Measurements from ENCODE around the gene CABLES2.

Gene CABLES2

DNA sequence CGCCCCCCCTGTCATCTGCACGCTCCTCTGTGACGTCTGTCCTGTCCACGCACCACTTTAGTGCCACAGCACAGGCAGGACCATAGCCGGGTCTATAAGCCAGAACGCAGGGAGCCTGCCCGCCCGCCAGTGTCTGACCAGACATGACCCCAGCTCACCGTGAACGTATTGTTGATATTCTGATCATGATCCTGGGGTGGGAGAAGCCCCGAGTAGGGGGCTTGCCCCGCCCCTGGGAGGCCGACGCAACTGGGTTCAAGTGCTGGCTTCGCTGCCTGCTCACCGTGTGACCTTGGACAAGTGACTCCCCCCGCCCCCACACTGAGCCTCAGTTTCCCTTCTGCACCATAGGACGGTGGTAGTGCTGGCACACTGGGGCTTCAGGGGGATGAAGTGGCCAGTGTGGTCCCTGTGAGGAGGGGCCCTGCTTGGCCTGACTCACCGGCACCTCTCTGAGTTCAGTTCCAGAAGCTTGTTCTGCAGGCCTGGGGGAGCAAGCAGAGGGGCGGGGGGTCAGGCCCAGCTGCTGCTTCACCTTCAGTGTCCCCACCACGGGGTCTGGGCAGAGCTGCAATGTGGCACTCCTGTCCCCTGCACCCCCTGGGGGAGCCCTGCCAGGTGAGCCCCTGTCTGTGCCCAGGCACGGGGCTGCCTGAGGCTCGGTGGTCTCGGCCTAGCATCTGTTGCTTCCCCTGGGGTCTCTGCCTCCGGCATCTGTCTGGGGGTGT is 11.1 kb upstream of the CABLES2 start:
- DNase-seq: no peak

DNA sequence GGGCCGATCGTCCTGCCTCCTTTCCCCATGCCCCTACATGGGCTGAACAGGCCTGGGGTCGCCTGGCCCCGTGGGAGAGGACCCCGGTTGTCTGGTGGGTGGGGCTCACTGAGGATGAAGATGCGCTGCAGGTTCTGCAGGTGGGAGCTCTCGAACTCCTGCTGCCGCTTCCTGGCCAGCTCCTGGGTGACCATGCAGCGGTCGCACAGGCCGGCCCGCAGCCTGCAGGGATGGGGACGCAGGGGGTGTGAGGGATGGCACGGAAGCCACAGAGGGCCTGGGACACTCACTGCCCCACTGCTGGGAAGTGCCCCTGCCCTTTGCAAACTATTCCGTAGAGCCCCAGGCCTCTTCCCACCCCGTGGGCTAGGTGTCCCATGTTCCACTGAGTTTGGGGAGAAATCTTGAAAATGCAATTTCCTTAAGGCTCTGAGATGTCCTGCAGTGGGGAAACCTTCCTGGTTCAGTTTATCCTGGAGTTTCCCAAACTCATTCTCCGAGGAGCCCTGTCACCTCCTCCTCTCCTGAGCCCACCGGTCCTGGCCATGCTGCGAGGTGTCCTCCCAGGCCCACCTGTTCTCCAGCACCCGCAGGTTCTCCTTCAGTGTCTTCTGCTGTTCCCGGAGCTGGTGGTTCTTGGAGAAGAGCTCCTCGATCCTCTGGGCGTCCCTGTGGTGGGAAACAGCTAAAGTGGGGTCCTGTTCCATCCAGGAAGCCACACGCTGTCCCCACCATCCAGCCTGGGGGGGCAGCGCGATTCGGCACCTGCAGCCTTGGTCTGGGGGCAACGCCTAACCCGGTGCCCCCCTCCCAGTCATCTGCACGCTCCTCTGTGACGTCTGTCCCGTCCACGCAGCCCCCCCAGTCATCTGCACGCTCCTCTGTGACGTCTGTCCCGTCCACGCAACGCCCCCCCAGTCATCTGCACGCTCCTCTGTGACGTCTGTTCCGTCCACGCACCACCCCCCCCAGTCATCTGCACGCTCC is 9.9 kb upstream of the CABLES2 start:
- no peak for DNase-seq

DNA sequence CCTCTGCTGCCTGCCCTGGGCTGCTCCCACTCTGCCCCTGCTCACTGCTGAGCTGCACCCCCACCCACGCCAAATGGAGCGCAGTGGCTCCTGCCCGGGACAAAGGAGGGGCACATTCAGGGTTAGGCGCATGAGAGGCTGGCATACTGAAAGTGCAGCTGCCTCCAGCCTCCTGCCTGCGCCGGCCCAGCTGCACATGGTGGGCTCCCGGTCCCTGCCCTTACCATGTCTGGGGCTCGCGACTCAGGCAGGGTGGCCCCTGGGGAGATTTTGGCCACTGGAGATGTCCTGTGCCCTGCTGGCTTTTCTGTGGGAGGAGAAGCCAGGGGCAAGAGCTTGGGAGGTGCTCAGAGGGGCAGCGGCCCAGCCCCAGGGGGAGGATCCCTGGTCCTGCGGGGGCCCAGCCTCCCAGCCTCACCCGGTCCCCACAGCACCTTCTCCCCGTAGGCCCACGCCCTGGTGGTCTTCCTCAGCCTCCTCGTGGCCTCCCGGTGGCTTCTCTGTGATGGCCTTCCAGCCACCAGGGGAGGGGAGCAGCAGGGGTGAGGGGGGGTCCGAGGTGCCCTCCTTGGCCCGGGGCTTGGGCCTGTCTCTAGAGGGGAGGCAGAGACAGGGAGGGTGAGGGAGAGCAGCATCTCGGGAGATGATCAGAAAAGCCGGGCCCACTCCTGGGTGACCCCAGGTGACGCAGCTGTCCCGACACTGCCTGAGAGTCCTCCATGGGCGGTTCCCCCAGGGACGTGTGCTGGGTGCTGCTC is 8.4 kb upstream of the CABLES2 start:
- no peak for DNase-seq

DNA sequence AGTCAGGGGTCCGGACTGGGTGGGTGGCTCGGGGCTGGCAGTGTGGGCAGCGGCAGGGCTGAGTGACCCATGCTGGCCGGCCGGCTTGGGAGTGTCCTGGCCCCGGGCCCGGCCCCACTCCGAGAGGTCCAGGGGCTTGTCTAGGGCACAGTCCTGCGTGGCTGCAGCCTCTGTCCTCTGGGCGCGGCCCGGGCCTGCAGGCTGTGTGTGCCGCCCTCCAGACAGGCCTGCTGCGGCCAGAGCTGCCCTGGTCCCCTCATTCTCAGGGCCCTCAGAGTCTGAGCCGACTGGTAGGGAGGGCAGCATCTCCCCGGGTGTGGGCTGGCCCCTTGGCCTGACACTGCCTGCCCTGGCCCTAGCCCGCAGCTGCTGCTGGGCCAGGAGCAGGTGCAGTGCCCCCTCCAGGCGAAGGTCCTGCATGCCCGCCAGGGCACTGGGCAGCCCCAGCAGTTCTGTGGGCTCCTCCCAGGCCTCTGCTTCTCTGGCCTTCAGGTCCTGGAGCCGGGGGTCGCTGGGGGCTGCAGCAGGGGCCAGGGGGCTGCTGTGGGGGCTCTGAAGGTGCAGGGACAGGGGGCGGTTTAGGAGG is 6.9 kb upstream of the CABLES2 start:
- DNase-seq: no peak

DNA sequence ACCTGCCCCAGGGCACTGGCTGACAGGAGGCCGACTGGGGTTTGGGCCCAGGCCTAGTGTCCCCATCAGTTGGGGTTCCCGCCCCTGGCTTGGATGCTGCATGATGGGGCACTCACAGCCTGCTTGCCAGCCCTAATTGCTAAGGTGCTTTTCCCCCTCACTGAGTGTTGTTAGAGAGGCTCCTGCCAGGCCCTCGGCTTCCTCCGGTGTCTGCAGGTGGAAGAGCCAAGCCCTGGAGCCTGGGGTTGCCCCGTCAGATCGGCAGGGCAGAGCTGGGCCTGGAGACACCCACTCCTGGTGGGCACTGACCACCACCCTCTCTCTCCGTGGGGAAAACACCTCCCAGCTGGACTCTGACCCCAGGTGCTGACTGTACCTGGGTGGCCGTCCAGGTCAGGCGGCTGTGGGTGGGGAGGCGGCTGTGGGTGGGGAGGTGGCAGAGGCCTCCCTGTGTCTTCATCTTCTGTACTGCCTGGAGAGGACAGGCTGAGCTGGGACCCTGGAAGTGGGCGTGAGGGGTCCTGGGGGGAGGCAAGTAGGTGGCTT is 6.0 kb upstream of the CABLES2 start:
- no peak for DNase-seq

DNA sequence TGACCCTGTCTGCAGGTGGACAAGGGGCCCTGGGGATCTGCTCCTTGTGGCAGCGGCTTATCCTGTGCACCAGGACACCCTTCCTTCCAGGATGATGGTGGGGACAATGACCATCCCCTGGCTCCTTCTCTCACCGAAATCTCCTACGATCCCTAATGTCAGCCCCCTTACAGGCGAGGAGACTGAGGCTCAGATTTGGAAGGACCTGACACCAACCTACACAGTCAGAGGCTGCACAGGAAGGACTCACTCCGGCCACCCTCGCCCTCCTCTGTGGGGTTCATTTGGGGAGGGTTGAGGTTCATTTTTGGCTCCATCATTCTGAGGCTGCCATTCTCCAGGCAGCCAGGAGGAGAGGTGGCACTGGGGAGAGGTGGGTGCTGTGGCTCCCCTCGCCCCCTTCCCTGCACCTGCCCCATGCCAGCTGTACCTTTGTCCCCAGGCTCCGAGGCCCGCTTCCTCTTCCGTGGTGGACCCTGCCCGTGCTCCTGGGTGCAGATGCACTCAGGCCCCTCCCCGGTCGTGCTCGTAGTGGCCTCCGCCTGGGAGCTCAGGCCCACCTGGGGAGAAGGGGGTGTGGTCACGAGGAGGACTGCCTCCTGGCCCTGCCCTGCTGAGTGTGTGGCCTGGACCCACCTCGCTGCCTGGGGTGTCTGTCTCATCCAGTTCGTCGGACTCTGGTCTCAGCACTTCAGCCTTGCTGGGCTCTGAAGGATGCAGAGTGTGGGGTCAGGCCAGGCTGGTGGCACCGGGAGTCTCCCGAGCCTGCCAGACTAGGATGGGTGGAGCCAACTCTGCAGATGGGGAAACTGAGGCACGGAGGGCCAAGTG is 5.3 kb upstream of the CABLES2 start:
- DNase-seq: no peak

DNA sequence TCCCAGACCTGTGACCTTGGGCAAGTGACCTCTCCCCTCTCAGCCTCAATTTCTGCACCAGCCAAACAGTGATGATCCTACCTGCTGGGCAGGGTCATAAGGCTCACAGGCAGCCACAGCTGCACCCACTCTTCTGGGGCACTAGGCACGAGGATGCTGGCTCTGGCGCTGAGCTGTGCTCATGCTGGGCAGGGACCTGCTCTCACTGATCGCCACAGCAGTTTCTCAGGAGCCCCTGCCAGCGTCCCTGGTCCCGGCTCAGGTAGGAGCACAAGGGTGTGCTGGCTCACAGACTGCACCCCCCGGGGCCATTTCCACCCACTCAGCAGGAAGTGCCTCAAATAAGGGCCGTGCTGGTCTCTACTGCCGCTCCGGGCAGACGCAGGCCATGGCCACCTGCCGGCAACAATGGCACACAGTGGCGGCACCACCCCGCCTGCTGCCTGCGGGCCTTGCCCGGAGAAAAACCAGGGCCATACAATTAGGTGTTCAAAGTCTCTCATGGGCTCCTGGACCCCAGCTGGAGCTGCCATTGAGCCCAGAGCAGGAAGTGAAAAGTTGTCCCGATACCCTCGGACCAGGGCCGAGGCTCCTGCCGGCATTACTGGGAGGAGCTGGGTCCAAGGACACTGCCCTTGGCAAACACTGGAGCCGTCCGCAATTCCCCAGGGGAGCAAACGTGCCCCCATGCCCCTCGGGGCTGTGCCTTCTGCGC is 4.6 kb upstream of the CABLES2 start:
- DNase-seq: no peak

DNA sequence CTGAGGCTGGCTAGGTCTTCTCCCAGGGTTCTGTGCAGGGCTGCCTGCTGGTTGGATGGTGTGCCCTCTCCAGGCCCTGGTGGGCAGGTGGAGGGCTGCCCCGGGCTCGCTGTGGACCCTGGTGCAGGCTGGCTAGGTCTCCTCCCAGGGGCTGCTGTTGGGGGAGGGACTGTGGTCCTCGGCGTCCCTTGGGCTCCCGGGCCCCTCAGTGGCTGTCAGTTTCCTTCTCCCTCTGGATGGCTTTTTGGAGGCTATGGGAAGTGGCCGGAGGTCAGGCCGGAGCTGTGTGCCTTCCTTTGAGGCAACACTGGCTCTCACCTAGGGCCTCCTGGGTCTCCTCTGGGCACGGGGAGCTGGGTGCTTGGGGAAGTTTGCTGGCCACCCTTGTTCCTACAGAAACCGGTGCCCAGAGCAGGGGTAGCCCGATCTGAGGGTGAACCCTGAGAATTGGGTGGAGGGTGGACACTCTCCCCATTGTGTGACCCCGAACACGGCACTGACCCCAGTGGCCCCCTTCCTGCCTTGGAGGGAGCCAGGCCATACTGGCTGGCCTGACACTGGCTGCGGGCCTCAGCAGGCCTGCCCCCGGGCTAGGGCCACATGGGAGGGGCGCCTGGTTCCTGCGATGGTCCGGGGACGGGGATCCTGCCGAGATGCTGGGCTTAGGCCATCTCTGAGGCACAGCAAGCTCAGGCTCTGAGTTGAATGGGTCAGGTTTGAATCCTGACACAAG is 3.8 kb upstream of the CABLES2 start:
- DNase-seq: no peak

DNA sequence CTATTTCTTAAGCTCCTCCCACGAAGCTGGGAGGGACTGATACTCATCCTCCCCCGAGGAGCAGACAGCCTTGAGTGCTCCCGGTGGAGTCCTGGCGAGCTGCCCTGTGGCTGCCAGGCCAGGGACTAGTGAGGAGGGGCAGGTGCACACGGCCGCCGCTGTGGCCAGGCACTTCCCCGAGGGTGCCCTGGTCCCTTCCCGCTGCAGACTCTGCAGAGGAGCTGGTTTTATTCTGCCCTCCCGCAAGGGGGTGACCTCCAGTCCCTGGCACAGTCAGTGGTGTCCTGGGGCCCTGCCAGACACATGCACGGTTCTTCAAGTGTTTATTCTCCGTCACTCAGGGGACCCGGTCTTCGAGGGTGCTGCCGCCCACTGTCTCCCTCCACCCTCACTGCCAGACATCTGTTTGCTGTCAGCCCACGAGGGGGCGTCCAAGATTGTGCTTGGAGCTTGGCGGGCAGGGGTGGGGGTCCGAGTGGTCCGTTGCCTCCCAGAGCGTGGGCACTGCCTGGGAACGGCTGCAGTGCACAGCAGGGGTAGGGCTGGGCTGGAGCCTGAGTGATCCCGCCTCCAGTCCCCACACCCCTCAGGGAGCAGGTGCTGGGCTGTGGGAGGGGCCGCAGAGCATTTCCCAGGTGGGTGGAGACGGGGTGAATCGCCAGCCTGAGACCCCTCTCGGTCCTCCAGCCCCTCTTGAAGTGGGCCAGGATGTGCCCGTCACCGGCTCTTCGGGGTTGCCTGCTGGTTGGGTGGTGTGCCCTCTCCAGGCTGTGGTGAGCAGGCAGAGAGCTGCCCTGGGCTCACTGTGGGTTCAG is 3.1 kb upstream of the CABLES2 start:
- peak; percentile 35 for DNase-seq

DNA sequence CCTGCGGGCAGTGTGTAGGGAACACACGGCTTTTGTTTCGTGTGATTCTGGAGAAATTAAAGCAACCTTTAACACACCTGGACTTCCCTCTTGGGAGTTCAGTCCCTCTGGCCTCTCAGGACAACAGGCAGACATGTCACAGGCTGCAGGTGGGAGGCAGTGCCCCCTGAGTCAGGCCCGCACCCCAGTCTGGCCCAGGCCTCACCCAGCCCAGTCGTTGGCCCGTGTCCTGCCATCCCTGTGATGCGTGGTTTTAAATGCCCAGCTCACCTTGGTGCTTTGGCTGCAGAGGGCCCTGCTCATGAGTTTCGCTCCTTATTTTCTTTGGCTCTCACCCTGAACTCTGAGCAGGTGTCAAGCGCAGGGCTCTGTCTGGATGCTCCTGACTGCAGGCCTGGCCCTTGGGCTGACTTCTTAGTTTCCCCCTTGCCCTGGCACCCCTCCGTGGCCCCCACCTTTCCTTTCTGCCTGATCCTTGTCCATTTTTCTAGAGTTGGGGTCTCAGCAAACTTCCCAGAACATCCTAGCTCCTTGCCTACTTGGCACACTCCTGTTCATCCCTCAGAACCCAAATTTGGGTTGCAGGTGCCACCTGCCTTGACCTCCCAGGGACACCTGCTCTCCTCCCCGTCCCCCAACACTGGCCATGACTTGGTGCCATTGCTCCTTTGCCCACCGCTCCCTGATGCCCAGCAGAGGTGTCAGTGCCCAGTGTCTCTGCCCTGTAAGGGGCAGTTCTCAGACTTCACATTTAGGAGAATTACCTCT is 2.2 kb upstream of the CABLES2 start:
- no peak for DNase-seq

DNA sequence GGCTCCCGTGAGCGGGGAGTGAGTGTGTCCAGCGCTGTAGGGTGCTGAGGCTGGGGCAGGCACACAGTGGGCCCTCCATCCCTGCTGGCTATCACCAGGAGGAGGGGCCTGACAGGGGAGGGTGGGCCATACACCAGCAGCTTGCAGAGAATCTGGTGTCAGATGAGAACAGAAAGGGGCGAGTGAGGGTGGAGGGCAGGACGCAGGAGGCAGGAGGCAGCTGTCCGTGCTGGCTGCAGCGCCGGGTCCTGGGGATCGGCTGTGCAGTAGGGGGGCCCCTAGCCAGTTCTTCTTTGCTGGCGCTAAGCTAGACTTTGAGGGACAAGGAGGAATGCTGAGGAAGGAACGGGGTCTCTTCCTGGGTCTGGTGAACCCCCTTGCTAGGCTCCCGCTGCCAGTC is 1.6 kb upstream of the CABLES2 start:
- no peak for DNase-seq

DNA sequence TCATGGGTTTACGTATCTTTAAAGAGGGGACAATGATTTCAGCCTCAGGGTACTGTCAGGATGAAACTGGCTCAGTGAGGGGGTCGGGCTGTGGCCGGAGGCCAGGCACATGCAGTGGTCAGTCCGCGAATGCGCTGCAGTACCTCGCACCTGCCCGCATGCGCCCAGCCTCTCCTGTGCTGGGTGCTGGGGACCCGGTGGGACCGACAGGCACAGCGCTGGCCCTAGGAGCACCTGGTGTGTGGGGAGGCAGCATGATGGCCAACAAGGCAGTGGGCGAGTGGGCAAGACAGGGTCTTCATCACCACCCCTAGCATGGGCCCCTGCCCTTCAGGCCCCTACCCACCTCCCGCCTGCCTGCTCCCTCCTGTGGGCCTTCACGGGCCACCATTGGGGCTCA is 970 bp upstream of the CABLES2 start:
- DNase-seq: no peak

DNA sequence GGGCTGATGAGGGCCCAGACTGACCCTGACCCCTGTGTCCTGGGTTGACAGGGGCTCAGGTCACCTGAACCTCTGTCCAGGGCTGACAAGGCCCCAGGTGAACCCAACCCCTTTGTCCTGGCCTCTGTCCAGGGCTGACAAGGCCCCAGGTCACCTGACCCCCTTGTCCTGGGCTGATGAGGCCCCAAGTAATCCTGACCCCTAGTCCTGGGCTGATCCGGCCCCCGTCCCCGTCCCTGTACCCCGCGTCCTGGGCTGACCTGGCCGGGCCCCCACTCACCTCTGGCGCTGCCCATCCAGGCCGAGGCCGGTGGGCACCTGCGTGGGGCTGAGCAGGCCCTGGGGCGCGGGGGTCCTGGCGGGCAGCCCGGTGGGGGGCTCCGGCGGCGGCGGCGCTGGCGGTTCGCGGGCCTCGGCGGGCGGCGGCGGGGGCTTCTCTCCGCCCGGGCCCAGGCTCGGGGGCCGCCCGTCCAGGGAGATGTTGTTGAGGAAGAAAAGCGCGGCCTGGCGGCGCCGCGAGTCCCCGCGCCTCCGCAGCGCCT is 379 bp downstream of the CABLES2 start:
- no peak for DNase-seq

DNA sequence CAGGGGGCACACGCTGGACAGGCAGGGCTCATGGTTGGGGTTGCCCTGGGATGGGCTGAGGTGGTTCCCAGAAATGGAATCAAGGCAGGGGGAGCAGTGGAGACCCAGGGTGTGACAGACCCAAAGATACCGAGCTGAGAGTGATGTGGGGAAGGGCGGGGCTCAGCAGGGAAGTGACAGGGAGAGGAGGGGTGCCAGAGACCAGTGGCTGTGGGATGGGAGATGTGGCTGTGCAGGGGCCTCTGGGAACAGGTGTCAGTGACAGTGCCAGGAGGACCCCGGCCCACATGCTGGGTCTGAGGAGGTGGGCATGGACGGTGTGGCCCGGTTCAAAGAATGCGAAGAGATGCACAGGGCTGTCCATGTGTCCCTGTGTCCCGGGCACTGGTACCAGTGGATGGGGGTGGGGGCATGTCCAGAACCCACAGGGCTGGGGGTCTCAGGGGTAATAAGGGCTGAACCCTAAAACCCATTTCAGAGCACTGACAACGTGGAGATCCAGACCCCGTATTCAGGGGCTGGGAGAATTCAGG is 1.0 kb downstream of the CABLES2 start:
- DNase-seq: no peak

DNA sequence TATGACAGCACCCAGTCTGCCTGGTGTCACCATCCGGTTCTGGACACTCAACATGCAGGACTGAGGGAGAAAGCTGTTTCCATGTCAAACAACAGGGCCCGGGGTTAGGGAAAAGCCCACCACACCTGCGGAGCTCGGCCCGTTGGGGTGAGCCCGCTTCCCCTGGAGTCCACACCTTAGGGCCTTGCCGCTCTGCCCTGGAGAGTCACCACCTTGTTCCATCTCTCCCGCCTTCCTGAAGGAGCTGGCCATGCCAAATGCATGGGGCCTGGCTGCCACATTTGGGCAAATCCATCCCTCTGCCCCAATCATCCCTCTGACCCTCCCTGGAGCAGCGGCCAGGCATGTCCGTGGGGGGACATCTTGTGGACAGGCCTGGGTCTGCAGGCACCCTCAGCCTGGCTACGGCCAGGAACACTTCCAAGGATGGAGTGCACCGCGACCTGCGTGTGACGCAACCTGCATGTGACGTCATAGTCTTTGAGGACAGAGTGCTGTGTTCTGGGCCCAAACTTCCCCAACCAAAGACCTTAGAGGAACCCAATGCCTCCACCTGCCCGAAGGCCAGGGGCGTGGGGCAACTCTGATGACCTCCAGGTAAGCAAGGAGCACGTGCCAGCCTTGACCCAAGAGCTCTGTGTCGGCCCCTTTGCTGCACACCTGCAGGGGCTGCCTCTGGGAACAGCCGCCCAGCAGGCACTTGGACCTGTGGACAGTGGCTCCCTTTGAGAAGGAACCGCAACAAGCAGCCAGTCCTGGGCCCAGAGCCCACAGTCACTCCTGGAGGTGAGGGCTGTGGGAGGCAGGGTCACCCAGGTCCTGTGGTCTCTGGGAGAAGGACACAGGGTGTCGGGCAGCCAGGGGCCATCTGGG is 1.7 kb downstream of the CABLES2 start:
- DNase-seq: no peak

DNA sequence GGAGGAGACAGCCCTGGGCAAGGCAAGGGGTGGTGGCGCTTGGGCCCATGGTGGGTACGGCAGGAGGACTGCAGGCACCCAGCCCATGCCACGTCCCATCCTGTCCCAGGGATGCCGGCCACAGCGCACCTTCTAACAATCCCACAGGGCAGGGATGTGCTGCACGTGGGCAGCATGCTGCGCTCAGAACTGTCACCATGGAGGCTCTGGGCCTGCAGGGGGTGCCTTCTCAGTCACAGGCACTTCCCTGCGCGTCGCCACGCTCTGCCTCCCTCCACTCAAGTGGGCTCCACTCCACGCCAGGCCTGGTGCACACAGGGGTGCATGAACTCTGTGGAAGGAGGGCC is 2.4 kb downstream of the CABLES2 start:
- DNase-seq: no peak

DNA sequence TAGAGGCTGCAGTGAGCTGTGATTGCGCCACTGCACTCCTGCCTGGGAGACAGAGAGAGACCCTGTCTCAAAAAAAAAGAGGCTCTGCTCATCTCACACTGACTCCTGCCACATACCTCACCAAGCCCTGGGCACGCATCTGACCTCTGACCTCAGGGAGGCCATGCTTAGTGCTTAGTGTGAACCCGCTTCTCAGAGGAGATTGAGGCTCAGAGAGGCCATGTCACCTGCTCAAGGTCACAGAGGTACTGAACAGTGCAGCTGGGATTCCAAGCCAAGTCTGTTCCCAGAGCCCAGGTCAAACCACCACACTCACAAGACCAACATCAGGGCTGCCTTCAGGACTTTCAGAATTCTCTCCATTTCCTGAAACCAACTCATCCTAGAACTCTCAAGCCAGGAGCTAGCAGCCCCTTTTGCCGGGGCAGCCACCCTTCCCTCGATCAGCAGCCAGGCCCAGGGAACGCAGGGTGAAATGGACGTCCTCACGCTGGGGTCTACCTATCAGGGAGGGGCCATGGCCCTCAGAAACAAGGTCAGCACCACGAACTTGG is 2.9 kb downstream of the CABLES2 start:
- no peak for DNase-seq
